ENCODE data around the gene BRAF.
"Not testable (repeated sequence)": the region's sequence is repeated elsewhere in the genome, so short reads cannot be mapped to it uniquely, and the experiment has no call there.

BRAF gene

DNA sequence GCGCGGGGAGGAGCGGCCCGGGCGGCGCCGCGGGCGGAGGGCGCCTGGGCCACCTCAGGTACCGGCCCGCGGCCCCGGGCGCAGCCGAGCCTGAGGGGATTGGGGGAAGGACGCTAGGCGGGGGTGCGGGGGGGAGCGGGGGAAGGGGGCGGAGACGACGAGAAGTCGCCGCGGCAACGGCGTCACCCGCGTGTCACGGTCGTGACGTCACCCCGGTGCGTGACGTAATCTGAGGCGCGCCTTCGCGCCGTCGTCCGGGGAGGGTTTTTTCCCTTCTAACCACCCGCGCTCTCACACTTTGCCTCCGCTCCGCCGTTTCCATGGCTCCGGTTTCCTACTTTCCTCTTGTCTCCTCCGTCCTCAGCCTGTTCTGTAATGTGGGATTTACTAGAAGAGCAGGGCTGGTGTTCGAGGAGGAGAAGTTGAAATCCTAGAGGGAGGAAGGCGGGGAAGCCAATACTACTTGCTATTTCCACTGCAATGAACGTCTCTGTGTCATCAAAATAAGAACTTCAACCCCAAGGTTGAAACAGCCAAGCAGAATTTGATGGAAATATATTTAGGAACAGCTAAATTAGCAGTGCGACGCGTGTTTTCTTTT is at the start of gene BRAF:
TSS of gene BRAF (minus strand) at position 109 of the 601 bp plus-strand sequence. CDS start 226 bp downstream, outside the sequence.
- DNase-seq = peak; percentile 94

DNA sequence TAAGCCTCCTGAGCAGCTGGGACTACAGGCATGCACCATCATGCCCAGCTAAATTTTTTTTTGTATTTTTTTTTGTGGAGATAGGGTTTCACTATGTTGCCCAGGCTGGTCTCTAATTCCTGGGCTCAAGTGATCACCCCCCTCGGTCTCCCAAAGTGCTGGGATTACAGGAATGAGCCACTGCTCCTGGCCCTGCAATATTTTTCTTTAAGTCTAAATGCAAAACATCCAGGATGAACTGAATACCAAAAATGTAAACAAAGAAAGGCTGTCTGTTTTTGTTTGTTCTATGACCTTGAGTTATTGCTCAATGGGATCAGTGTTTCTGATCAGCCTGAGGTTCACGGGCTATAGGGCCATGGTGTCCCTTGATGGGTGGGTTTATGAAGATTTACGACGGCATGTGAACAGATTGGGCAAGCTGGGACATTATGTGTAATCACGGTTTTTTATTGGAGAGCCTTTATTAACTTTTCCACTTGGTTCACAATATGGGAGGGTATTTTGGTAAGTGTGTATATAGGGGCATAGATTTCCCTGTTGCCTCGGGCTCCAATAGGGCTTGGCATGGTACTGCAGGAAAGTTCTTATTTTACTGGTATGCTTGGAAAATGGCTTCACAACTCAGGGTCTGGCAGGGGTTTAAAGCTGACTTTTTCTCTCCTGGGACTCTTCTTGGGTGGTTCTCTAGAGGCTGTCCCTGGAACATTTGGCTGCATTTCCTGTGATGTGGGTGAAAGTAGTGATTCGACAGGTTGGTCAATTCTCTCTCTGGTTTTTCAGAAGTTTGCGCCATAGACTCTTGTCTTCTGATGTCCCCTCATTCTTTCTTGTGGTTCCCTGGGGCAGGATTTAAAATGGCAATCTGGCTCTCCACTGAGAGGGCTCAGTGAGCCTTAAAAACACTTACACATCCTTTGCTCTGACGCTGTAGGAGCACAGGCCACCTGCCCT is 48.4 kb upstream of the BRAF start:
- DNase-seq = no peak

DNA sequence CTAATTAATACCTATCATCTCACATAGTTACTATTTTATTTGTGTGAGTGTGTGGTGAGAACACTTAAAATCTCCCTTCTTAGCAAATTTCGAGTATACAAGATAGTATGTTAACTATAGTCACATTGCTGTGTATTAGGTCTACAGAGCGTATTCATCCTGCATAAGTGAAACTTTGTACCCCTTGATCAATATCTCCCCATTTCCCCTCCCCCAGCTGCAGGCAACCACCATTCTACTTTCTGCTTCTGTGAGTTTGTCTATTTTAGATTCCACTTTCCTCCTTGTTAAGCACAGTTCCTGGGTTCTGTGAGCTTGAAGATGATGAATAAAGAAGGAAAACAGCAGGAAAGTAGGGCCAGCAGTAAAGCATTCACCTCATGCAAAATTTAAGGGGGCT is 47.6 kb upstream of the BRAF start:
- no peak for DNase-seq

DNA sequence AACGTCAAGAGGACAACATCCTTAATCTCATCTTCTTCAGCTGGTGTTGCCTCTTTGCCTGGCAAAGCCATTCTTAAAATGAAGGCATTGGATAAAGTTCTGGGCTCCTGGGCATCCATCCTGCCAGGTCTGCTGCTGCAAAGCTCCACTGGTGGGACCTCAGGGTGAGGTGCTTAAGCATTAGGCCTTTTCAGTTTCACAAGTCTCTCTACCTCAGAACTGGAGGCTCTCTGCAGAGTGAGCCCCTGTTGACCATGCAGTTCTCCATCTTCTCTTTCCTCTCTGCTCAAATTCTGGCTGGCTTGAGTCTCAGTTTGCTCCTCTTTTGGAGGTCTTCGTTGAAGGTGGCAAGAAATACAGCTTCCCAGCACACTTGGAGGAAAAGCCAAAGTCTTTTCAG is 42.7 kb upstream of the BRAF start:
- DNase-seq = no peak

DNA sequence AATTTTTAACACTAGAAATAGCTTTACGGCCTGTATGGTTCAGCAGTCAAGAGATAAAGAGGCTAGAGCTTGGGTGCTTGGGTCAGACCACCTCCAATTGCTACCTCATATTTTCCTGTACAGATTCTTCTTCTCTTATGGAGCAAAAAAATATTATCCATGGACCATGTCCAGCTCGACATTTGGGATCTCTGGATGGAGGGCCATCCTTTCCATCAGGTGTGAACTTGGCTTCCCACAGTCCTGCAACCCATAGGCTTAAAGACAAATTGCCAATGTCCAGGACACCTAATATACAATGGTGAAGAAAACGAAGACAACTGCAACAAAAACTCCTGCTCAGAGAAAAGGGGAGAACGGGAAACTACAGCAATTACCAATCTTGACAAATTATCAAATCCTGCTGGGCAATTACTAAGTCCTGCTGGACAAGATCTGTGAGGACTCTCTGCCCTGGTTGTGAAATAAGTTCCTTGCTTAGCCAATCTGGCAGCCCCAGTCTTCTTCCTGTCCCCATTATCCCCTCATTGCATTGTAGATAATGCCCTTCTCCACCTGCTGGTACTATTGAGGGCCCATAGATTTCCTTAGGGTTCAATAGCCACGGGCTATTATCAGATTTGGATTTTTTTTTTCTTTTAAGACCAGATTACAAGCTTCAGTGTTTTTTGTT is 42.0 kb upstream of the BRAF start:
- DNase-seq = no peak

DNA sequence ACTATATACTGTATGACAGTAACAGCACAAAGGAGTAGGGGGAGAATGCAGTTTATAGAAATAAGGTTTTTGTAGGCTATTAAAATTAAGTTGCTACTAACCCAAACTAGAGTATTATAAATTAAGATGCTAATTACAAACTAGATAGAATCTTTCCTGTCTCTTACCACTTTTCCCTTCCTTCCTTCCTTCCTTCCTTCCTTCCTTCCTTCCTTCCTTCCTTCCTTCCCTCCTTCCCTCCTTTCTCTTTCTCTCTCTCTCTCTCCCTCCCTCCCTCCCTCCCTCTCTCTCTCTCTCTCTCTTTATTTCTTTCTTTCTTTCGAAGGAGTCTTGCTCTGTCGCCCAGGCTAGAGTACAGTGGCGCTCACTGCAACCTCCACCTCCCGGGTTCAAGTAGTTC is 36.4 kb upstream of the BRAF start:
- no peak for DNase-seq

DNA sequence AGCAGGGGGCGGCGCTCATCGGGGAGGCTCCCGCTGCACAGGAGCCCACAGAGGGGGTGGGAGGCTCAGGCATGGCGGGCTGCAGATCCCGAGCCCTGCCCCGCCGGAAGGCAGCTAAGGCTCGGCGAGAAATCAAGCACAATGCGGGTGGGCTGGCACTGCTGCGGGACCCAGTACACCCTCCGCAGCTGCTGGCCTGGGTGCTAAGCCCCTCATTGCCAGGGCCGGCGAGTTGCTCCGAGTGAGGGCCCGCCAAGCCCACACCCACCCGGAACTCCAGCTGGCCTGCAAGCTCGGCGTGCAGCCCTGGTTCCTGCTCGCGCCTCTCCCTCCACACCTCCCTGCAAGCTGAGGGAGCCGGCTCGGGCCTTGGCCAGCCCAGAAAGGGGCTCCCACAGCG is 32.3 kb upstream of the BRAF start:
- DNase-seq = not testable (repeated sequence)

DNA sequence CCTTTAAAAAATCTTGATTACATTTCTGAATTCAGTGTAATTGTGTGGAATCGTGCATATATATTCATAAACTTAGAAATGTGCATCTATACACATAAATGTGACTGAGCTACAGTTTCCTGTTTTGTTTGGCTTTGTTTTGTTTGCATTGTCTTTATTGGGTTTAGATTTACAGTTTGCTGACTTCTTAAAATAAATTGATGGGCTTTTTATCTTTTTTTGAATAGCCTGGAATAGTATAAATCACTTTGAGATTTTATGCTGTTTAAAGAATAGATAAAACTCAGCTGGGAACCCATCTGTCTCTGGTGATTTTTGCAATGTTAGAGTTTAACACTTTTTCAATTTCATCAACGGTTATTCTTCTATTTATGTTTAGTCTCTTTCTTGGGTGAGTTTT is 21.2 kb upstream of the BRAF start:
- DNase-seq = no peak

DNA sequence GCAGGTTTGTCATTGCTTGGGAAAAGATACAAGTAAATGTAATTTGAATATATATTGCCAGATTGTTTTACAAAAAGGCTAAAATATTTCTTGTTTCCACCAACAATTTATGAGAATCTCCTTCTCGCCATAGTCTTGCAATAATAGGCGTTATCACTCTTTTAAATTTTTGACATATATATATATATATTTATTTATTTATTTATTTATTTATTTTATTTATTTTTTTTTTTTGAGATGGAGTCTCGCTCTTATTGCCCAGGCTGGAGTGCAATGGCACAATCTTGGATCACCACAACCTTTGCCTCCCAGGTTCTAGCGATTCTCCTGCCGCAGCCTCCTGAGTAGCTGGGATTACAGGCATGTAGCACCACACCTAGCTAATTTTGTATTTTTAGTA is 17.5 kb upstream of the BRAF start:
- not testable (repeated sequence) for DNase-seq

DNA sequence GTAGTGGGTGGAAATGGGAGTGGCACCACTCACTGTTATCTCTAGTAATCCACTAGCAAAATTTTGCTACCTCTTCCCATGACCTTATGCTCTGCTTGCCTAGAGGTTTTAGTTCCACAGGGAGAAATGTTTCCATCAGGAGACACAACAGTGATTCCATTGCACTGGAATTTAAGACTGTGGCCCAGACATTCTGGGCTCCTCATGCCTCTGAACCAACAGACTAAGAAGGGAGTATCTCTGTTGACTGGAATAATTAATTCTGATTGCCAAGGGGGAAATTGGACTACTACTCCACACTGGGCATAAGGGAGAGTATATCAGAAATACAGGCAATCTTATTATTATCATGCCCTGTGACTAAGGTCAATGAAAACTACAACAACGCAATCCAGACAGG is 16.2 kb upstream of the BRAF start:
- DNase-seq = no peak

DNA sequence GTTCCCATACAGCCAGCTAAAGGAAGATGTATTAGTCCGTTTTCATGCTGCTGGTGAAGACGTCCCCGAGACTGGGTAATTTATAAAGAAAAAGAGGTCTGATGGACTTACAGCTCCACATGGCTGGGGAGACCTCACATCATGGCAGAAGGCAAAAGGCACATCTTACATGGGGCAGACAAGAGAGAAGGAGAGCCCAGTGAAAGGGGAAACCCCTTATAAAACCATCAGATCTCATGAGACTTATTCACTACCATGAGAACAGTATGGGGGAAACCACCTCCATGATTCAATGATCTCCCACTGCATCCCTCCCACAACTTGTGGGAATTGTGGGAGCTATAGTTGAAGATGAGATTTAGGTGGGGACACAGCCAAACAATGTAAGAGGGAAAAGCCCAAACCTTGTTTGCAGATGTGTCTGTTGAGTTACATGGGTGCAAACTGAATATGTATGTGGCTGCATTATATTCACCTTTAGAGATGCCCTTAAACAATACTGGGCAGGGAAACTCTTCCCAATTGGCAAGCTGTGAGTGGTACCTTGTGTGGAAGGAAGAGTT is 13.1 kb upstream of the BRAF start:
- no peak for DNase-seq

DNA sequence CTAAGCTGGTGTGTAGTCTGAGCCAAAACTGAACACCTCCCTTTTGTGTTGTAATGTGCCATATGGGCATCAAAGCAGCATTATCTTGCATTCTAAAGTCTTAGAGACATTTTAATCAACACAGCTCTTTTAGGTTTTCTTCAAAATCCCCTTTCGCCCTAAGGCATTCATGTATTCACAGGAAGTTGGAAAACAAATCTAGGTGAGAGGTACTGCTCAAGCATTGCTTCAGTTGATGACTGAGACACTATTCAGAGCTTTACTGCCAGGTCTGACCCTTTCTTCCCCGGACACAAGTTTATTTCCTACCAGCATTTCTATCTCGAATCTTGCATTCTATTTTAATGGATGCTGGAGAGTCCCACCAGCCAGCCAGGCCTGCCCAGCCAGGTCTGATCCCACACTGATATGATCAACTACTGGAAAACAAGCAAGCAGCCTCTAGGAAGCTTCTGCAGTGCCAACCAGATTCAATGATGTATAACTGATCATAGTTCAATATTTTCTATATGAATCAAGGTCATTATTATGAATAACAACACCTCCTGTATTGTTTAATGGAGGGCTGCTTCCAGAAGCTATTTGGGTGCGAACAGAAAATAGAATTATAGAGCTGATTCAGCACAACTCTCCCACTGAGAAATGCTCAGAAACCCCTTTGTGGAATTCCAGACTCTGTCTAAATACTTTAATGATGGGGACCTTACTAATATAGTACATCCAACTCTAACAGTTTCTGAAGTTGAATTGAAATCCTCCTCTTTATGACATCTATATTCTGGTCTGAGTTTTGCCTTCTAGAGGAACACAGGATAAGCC is 4.0 kb upstream of the BRAF start:
- no peak for DNase-seq

DNA sequence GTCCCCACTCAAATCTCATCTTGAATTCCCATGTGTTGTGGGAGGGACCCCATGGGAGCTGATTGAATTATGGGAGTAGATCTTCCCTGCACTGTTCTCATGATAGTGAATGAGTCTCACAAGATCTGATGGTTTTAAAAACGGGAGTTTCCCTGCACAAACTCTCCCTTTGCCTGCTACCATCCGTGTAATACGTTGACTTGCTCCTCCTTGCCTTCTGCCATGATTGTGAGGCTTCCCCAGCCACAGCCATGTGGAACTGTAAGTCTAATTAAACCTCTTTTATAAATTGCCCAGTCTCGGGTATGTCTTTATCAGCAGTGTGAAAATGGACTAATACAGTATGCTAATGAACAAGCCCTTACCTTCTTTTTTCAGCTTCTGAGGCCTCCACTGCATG is 3.2 kb upstream of the BRAF start:
- DNase-seq = not testable (repeated sequence)

DNA sequence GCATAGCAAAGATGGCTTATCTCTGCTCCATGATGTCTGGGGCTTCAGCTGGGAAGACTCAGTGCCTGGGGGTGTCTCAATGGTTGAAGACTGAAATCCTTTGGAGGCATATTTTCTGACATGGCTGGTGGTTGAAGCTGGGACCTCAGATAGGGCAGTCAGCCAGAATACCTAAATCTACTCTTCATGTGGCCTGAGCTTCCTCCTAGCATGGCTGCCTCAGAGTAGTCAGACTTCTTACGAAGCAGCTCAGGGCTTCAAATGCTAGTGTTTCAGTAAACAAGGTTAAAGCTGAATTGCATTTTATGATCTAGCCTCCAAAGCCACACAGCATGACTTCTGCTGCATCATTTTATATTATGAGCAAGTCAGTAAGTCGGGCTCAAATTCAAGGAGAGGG is 2.6 kb upstream of the BRAF start:
- DNase-seq = no peak

DNA sequence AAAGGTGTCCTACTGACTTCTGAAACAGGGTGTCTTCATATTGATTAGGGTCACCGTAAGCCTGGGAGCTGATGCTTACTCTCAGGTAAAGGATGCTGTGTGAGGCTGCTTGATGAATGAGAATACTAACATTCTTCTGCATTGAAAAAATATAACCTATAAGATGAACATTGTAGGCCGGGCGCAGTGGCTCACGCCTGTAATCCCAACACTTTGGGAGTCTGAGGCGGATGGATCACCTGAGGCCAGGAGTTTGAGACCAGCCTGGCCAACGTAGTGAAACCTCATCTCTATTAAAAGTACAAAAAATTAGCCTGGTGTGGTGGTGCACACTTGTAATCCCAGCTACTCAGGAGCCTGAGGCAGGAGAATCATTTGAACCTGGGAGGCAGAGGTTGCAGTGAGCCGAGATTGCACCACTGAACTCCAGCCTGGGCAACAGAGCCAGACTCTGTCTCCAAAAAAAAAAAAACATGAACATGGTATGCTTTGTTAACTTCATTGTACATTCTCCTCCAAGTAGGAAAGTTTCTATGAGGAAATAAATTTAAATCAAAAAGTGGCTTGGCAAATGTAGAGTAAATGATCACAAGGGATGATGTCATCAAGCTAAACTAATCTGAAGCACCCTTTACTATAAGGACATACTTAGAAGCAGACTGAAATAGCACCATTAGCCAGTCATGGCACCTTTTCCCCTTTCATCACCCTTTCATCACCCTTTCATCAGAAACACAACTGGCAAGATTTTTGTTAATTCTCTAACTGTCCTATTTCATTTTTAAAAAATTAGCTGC is 1.5 kb upstream of the BRAF start:
- no peak for DNase-seq

DNA sequence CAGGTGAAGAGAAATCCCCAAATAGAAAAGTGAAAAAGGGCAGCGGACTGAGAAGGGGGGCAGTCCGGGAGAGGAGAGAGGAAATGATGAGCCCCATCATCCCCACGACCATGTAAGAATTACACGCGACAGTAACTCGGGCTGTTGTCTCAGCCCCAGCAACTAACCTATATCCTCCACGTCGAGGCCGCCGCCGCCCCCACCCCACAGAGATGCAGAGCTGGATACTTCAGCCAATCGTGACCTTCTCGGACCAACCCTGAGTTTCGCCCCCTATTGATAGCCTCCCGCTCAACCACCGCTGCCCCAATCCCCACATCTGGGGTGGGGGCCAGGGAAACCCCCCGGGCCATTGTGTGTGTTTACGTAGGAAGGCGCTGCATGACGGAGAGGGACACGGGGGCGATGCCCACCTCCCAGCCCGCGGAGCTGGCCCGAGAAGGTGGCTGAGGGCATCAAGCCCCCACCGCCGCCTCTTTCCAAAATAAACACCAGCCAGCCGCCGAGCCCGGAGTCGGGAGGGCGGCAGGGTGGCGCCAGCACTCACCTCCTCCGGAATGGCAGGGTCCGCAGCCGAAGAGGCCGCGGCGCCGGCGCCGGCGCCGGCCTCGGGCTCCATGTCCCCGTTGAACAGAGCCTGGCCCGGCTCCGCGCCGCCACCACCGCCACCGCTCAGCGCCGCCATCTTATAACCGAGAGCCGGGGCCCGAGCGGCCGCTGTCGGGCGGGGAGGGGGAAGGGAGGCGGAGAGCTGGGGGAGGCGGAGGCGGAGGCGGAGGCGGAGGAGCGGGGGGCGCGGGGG is 509 bp downstream of the BRAF start:
- peak; percentile 68 for DNase-seq

DNA sequence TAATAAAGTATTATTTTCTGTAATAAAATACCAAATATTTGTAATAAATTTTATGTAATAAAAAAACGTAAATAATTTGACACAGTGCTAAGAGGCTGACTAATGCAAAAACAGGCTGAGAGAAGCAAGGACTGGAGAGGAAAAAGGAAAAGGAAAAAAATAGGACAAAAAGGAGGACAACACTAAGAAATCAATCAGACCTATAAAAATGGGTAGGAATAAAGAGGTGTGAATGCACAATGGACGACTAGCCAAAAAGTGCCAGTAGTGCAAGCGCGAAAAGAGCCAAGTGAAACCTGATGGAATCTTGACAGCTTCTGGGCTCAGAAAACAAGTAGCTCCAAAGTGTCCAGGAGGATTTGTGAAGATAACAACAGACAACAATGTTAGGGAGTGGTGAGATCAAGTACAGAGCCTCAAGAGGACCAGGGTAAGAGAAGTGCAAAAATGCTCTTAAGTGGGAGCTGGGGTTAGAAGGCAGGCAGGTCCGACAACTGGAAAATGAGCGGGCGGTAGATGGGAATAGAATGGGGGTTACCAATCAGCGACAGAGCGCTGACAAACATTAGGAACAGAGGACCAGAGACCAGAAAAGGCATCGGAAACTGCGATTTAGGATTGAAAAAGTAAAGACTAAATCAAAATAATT is 1.2 kb downstream of the BRAF start:
- no peak for DNase-seq

DNA sequence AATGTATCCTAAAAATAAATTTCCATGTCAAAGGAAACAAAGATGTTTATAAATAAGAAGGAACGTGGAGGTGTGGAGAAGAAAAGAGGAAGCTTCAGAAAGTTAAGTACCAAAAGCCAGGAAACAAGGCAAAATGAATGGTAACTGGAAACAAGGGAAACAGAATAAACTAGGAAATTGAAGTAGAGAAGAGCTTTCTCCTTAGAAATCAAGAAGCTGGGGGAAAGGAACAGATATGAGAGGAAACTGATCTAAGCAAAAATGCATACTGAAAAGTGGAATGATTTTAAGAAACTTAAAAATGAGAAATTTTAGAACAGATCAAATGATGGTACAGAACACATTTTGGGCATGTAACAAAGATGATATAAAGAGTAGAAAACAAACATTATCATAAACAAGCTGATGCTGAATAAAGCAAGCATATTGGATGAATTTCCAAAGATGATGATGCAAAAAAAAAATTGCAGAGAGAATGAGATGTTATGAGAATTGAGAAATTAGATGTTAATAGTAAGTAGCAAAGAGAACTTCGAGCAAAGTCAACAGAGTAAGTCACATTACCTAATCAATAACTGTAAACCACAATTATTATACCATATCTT is 1.9 kb downstream of the BRAF start:
- DNase-seq = no peak

DNA sequence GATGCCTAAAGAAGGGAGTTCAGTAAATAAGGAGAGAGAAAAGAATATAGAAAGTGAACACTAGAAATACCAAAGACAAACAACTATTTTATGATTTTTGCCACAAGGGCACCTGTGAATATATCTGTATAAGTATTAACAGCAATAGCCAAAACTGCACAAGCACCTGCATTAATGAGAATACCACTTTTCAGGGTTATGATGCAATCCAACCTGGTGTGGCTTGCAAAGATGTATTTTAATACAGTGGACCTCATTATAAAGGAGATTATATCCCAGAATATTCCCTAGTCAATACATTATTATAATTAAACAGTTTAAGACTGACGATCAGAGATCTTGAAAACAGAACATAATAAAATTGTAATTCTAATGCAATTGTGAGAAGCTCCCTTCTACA is 4.0 kb downstream of the BRAF start:
- no peak for DNase-seq

DNA sequence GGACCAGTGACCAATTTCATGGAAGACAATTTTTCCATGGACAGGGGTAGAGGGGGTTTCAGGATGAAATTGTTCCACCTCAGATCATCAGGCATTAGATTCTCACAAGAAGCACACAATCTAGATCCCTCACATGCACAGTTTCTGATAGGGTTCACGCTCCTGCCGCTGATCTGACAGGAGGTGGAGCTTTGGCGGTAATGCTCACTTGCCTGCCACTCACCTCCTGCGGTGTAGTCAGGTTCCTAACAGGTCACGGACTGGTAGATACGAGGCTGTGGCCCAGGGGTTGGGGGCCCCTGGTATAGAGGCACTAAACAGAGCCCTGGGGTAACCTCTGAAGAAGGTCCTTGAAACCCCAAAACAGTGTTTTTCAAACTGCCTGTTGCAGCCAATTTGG is 6.5 kb downstream of the BRAF start:
- DNase-seq = no peak

Data from stimulated activated CD4-positive, alpha-beta T cell treated with anti-CD3 and anti-CD28 coated beads, Interleukin-4, amount 100 ng/mL, for 24 hours (primary cell).